H1 (cell line): ENCODE results near the gene SLC43A1. TPM values are rescaled to one million over a fixed set of nuclear protein-coding genes. Genes with fewer than 3 reads are reported as not detected.

Experiments used
- CTCF ChIA-PET: fragments of 300-600 bp; sonication (Branson Sonifier 250); formaldehyde crosslinking; loops from one replicate; lab custom pipeline; 2021; ENCODE audit not compliant: partially characterized antibody; lab: Charles Lee
- POLR2A ChIA-PET: fragments of 300-600 bp; sonication (Branson Sonifier 250); formaldehyde crosslinking; loops from one replicate; lab custom pipeline; 2021; ENCODE audit warnings: inconsistent platforms; ENCODE audit not compliant: partially characterized antibody; lab: Charles Lee
- DNase-seq, 2 experiments: peaks; one replicate each; pipeline versions ENCODE4 v3.0.0 to v3.0.0-alpha.2; 2010 to 2022; ENCODE audit warnings: low spot score in 2 of 2, low read depth in 1 of 2, mixed read lengths in 1 of 2
- FAIRE-seq: peaks from 2 replicates; lab custom pipeline; 2011; peaks lifted over from hg19 to GRCh38; lab: Jason Lieb, UNC
- H2AFZ ChIP-seq: 2 replicates; pipeline ENCODE4 v1.8.1; 2012; ENCODE audit warnings: low read length, inconsistent platforms
- H2AK5ac ChIP-seq: 2 replicates; pipeline ENCODE4 v1.6.1; 2013; ENCODE audit warnings: low read depth, low read length
- H2BK120ac ChIP-seq: replicated peaks from 2 replicates; pipeline ENCODE3; 2013; ENCODE audit warnings: low read depth, low read length, inconsistent platforms
- H2BK12ac ChIP-seq: 2 replicates; pipeline ENCODE4 v1.6.1; 2013; ENCODE audit warnings: low read depth, low read length
- H2BK15ac ChIP-seq: 2 replicates; pipeline ENCODE4 v1.6.1; 2013; ENCODE audit warnings: low read length
- H2BK20ac ChIP-seq: 2 replicates; pipeline ENCODE4 v1.6.1; 2013; ENCODE audit warnings: low read length
- H2BK5ac ChIP-seq: 2 replicates; pipeline ENCODE4 v1.6.1; 2013; ENCODE audit warnings: low read depth, low read length
- H3K14ac ChIP-seq: 2 replicates; pipeline ENCODE4 v1.6.1; 2013; ENCODE audit warnings: inconsistent platforms; ENCODE audit not compliant: insufficient read length
- H3K18ac ChIP-seq: 2 replicates; pipeline ENCODE4 v1.6.1; 2013; ENCODE audit warnings: low read length; ENCODE audit errors: extremely low read depth
- H3K23ac ChIP-seq: 2 replicates; pipeline ENCODE4 v1.6.1; 2013; ENCODE audit warnings: inconsistent platforms; ENCODE audit not compliant: insufficient read length
- H3K23me2 ChIP-seq: 2 replicates; pipeline ENCODE4 v1.6.1; 2013; ENCODE audit warnings: low read depth, low read length
- H3K27ac ChIP-seq: 2 replicates; pipeline ENCODE4 v1.6.1; 2011; ENCODE audit warnings: low read depth, low read length, inconsistent platforms
- H3K27me3 ChIP-seq, 4 experiments: replicated peaks in 1 of 4; 1 replicate in 1 of 4; 2 replicates in 3 of 4; pipeline versions ENCODE4 v1.6.1 to v1.8.1; 2011 to 2013; ENCODE audit warnings: low read length in 3 of 4, mild to moderate bottlenecking in 3 of 4, inconsistent platforms in 2 of 4, mixed read lengths in 2 of 4, moderate library complexity in 1 of 4; ENCODE audit not compliant: control insufficient read depth in 3 of 4, insufficient read depth in 3 of 4; ENCODE audit errors: extremely low read depth in 1 of 4
- H3K36me3 ChIP-seq, 4 experiments: 2 replicates each; pipeline versions ENCODE4 v1.6.1 to v1.8.1; 2011 to 2013; ENCODE audit warnings: mild to moderate bottlenecking in 4 of 4, low read length in 3 of 4, moderate library complexity in 2 of 4, control low read depth in 1 of 4, inconsistent platforms in 1 of 4; ENCODE audit not compliant: insufficient read depth in 4 of 4, control insufficient read depth in 2 of 4
- H3K4ac ChIP-seq: replicated peaks from 2 replicates; pipeline ENCODE3; 2013; ENCODE audit warnings: low read length, low read depth, mixed read lengths, inconsistent platforms; ENCODE audit not compliant: insufficient read length
- H3K4me1 ChIP-seq, 4 experiments: replicated peaks in 1 of 4; 1 replicate in 1 of 4; 2 replicates in 3 of 4; pipeline versions ENCODE4 v1.6.1 to v1.8.1; 2011 to 2013; ENCODE audit warnings: low read length in 3 of 4, inconsistent platforms in 2 of 4, mixed read lengths in 1 of 4; ENCODE audit not compliant: insufficient read depth in 4 of 4, control insufficient read depth in 3 of 4
- H3K4me2 ChIP-seq, 2 experiments: 2 replicates each; pipeline versions ENCODE4 v1.6.1 to v1.8.1; 2011 to 2013; ENCODE audit warnings: low read depth in 2 of 2, low read length in 2 of 2, control low read depth in 1 of 2, inconsistent platforms in 1 of 2, mild to moderate bottlenecking in 1 of 2; ENCODE audit not compliant: insufficient read depth in 1 of 2
- H3K4me3 ChIP-seq, 4 experiments: fragments of 200-600, 300-600 bp in 1 of 4; sonication (generic), shearing (Covaris generic), sonication (Bioruptor Twin) in 1 of 4; 2 replicates each; pipeline versions ENCODE4 v1.5.1 to v1.8.1; 2011 to 2016; ENCODE audit warnings: low read length in 4 of 4, low read depth in 3 of 4, control low read depth in 2 of 4, inconsistent platforms in 2 of 4, mild to moderate bottlenecking in 2 of 4, mixed read lengths in 1 of 4, moderate library complexity in 1 of 4; ENCODE audit not compliant: insufficient read depth in 2 of 4; ENCODE audit errors: extremely low read depth in 1 of 4
- H3K56ac ChIP-seq: replicated peaks from 2 replicates; pipeline ENCODE3; 2013; ENCODE audit warnings: low read depth, mild to moderate bottlenecking, mixed read lengths, low read length, inconsistent platforms; ENCODE audit not compliant: insufficient read length
- H3K79me1 ChIP-seq: 2 replicates; pipeline ENCODE4 v1.6.1; 2013; ENCODE audit warnings: low read depth, low read length, control low read depth
- H3K79me2 ChIP-seq, 2 experiments: 2 replicates each; pipeline versions ENCODE4 v1.6.1 to v1.8.1; 2012 to 2013; ENCODE audit warnings: low read length in 2 of 2, mild to moderate bottlenecking in 2 of 2, inconsistent platforms in 1 of 2; ENCODE audit not compliant: insufficient read depth in 2 of 2, control insufficient read depth in 1 of 2
- H3K9ac ChIP-seq, 4 experiments: replicated peaks in 1 of 4; 1 replicate in 1 of 4; 2 replicates in 3 of 4; pipeline versions ENCODE4 v1.6.1 to v1.8.1; 2011 to 2013; ENCODE audit warnings: low read depth in 3 of 4, low read length in 3 of 4, control low read depth in 2 of 4, mild to moderate bottlenecking in 2 of 4, moderate library complexity in 2 of 4, inconsistent platforms in 1 of 4; ENCODE audit errors: extremely low read depth in 1 of 4
- H3K9me3 ChIP-seq, 2 experiments: 2 replicates each; pipeline versions ENCODE4 v1.6.1 to v1.8.1; 2012 to 2013; ENCODE audit warnings: mild to moderate bottlenecking in 2 of 2, moderate library complexity in 2 of 2, control low read depth in 1 of 2, inconsistent platforms in 1 of 2, low read depth in 1 of 2, low read length in 1 of 2, mixed read lengths in 1 of 2; ENCODE audit not compliant: insufficient read depth in 2 of 2
- H4K20me1 ChIP-seq, 2 experiments: replicated peaks in 1 of 2; 2 replicates each; pipeline versions ENCODE3 to v1.8.1; 2011 to 2013; ENCODE audit warnings: inconsistent platforms in 2 of 2, low read length in 2 of 2, mild to moderate bottlenecking in 1 of 2; ENCODE audit not compliant: insufficient read depth in 2 of 2, control insufficient read depth in 1 of 2
- H4K5ac ChIP-seq: 2 replicates; pipeline ENCODE4 v1.6.1; 2013; ENCODE audit warnings: low read length, low read depth, mixed read lengths, inconsistent platforms; ENCODE audit not compliant: insufficient read length
- H4K8ac ChIP-seq: 2 replicates; pipeline ENCODE4 v1.8.0; 2013; ENCODE audit warnings: mild to moderate bottlenecking, moderate library complexity, low read length, inconsistent platforms; ENCODE audit not compliant: insufficient read depth; ENCODE audit errors: extremely low read depth
- H4K91ac ChIP-seq: replicated peaks from 2 replicates; pipeline ENCODE3; 2013; ENCODE audit warnings: low read length, mixed read lengths, inconsistent platforms; ENCODE audit not compliant: insufficient read length
- HDAC2 ChIP-seq, 2 experiments: fragments of 300-600 bp in 1 of 2; sonication (generic) in 1 of 2; IDR thresholded peaks; 2 replicates each; pipeline ENCODE4 v1.6.1; 2011 to 2012; ENCODE audit warnings: low read depth in 2 of 2, low read length in 2 of 2, mild to moderate bottlenecking in 2 of 2, moderate library complexity in 2 of 2, borderline replicate concordance in 1 of 2, inconsistent platforms in 1 of 2
- JUND ChIP-seq: IDR thresholded peaks from 2 replicates; pipeline ENCODE4 v1.6.1; 2011; ENCODE audit warnings: mild to moderate bottlenecking, improper control_type of control experiment, low read length
- KDM1A ChIP-seq: fragments of 200-600, 300-600 bp; sonication (generic); IDR thresholded peaks from 2 replicates; pipeline ENCODE4 v1.7.1; 2016; ENCODE audit warnings: mild to moderate bottlenecking, low read length, borderline replicate concordance
- RBBP5 ChIP-seq: IDR thresholded peaks from 2 replicates; pipeline ENCODE4 v1.7.1; 2012; ENCODE audit warnings: low read depth, mild to moderate bottlenecking, inconsistent platforms, low read length, moderate library complexity, borderline replicate concordance
- RXRA ChIP-seq: IDR thresholded peaks from 2 replicates; pipeline ENCODE4 v1.6.1; 2011; ENCODE audit warnings: low read depth, mild to moderate bottlenecking, low read length, moderate library complexity; ENCODE audit not compliant: insufficient read depth
- WGBS, 2 experiments: shearing (Covaris generic) in 1 of 2; methylation state at CpG; one replicate each; pipeline versions ENCODE4 v1.1.6 to v1.1.7; 2013 to 2015; ENCODE audit warnings: low lambda C conversion rate in 2 of 2, mixed read lengths in 2 of 2, inconsistent platforms in 1 of 2, low coverage in 1 of 2, missing lambda C conversion rate in 1 of 2; ENCODE audit not compliant: insufficient replicate concordance in 2 of 2, insufficient coverage in 1 of 2, insufficient read length in 1 of 2; ENCODE audit errors: extremely low coverage in 1 of 2, missing lambda C conversion rate in 1 of 2; 5-methylcytosine and 5-hydroxymethylcytosine counted together
- polyA plus RNA-seq, 7 experiments: library from polyadenylated mRNA; depleted of rRNA in 3 of 7; stranded (reverse) in 5 of 7; unstranded in 2 of 7; fragments of >200 nt in 5 of 7; fragments of 200-250 nt in 2 of 7; gene quantifications; 1 replicate in 5 of 7; 2 replicates in 1 of 7; 4 replicates in 1 of 7; pipeline versions ENCODE4 v1.2.1 to v1.2.3, GENCODE V29; 2011 to 2013; ENCODE audit warnings: missing spikeins in 2 of 7, mixed read lengths in 2 of 7
- total RNA-seq: library from RNA; stranded (reverse); fragmentation: NEBNext Ultra II Directional; extraction: Animal tissue kit (Norgen Biotek cat#: 25700); gene quantifications from 2 replicates; pipeline ENCODE4 v1.2.1, GENCODE V29; 2021

SLC43A1 gene
- total and polyA plus RNA-seq, 2 of the 8 experiments (the other 6 are each of a cell fraction or from before 2014, with no cell fraction given), result 34.5 to 58.0 TPM

DNA sequence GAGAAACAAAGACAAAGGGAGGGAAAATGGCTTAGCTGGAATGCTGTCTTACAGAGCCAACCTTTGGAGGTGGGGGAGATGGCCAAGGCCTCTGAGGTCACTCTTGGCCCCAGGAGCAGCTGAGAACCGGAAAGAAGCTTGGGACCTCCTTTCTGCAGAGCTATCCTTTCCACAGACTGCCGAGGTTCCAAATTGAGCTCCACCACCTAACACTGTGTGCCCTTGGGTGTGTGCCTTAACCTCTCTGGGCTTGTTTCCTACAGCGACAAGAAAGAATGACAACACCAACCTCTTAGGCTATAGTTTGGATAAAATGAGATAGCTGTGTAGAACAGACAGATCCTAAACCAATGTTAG lies 32.0 kb downstream of the SLC43A1 start:
- 0 out of 2 replicates have a peak overlapping the region, but pooled peaks have one; percentile 66 for H3K18ac ChIP-seq
- no peak overlapping the region for H4K5ac ChIP-seq
- H3K9me3 ChIP-seq, result no peaks in the 10 kb centered on the region
- H2BK15ac ChIP-seq, result peak overlapping the region; percentile 89
- H3K79me1 ChIP-seq, result no peaks in the 10 kb centered on the region
- H3K14ac ChIP-seq, result no peak overlapping the region
- POLR2A ChIA-PET, result interaction anchor here (0.7 to 11.2 kb wide), 15 partner anchors 10 to 158 kb away, joined by 3 to 141 read pairs (median 5); partner anchors contain the start of genes RTN4RL2, SLC43A1 and TNKS1BP1
- no peak overlapping the region for H2AFZ ChIP-seq
- whole genome bisulfite sequencing, 2 experiments, result 78% methylated on average over 3 of the region's 3 CpGs; no CpG with 5 or more reads in 1 of the 2 experiments
- H3K4me1 ChIP-seq, result peaks cover 2 to 19% (median 6%) of the 10 kb centered on the region in 4 experiments
- no peak overlapping the region for H3K27ac ChIP-seq
- H4K8ac ChIP-seq, result no peak overlapping the region
- peak overlapping the region; percentile 44 to 78 (median 60); a peak in 5 of 8 replicates for H3K4me3 ChIP-seq
- no peaks in the 10 kb centered on the region for H3K79me2 ChIP-seq
- H3K56ac ChIP-seq, result no peak overlapping the region
- H4K91ac ChIP-seq, result peak overlapping the region; percentile 8
- H3K27me3 ChIP-seq, result peaks cover 0 to 13% (median 10%) of the 10 kb centered on the region in 4 experiments; a peak in 5 of 7 replicates
- peak overlapping the region; percentile 4 for H3K4ac ChIP-seq
- no peak overlapping the region; the same call in 1 of the 2 replicates for H2AK5ac ChIP-seq
- H2BK5ac ChIP-seq, result 0 out of 2 replicates have a peak overlapping the region, but pooled peaks have one; percentile 66
- 0 out of 7 replicates have a peak overlapping the region, but pooled peaks of 1 of the 4 experiments have one; percentile 5 for H3K9ac ChIP-seq
- peak overlapping the region; percentile 83 to 86 for H3K4me2 ChIP-seq
- peaks cover 0 to 9% (median 1%) of the 10 kb centered on the region in 4 experiments; a peak in 3 of 8 replicates for H3K36me3 ChIP-seq
- TF ChIP-seq JUND, result no peak
- no peak for TF ChIP-seq RBBP5
- no peak for TF ChIP-seq HDAC2 (IDR thresholded peaks at IDR 0.05; ENCODE audit: borderline replicate concordance in 1 of 2, low read depth in 2 of 2, low read length in 2 of 2)
- no peak for TF ChIP-seq RXRA
- peak; percentile 82; the same call in 1 of the 2 replicates for TF ChIP-seq KDM1A
- DNase-seq, result no peak
- H3K23ac ChIP-seq, result no peak overlapping the region
- H2BK20ac ChIP-seq, result peak overlapping the region; percentile 13; the same call in 1 of the 2 replicates
- CTCF ChIA-PET, result interaction anchor here (0.6 to 33.7 kb wide), 24 partner anchors 10 to 226 kb away, joined by 3 to 1146 read pairs (median 4); partner anchors contain the start of genes RTN4RL2, SLC43A1, SMTNL1 and TIMM10
- H3K23me2 ChIP-seq, result peaks cover 8% of the 10 kb centered on the region; the same call in 1 of the 2 replicates
- no peak overlapping the region for H2BK12ac ChIP-seq
- H4K20me1 ChIP-seq, result peaks cover 0 to 1% of the 10 kb centered on the region in 2 experiments
- FAIRE-seq, result no peak
- H2BK120ac ChIP-seq, result no peak overlapping the region
